ENCODE measurements around the gene ABHD8.
A peak's percentile ranks its signal among the peaks of the same experiment; 100 is the strongest.
"Not testable (repeated sequence)": the region's sequence is repeated elsewhere in the genome, so short reads cannot be mapped to it uniquely, and the experiment has no call there.

Gene ABHD8

DNA sequence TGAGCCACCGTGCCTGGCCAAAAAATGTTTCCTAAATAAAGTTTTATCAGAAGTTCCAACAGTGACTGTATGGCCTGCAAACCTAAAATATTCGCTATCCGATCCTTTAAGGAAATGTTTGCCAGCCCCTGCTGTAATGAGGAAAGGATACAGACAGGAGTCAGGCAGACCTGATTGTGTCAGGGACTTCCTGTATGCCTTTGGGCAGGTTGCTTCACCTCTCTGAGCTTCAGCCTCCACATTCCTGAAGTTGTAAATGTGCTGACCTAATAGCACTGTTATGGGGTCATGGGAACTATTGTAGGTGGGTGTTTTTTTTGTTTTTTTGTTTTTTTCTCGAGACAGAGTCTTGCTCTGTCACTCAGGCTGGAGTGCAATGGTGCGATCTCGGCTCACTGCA is 6.2 kb downstream of the ABHD8 start:
- DNase-seq (ENCODE audit: low read depth) = no peak

DNA sequence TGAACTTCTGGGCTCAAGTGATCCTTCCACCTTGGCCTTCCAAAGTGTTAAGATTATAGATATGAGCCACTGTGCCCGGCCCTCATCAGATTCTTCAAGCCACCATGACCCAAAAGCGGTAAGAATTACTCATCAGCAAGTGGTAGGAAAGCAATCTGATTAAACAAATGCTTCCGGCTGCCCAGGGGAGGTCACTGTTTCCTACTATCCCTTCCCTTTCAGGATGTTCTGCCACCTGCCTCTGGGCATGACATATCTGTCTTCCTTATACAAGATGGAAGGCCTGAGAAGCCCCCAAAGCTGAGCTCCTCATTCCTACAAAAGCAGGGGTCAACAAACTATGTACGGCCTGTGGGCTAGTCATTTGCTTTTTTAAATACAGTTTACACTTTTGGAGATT is 7.0 kb downstream of the ABHD8 start:
- DNase-seq (ENCODE audit: low read depth) = no peak

DNA sequence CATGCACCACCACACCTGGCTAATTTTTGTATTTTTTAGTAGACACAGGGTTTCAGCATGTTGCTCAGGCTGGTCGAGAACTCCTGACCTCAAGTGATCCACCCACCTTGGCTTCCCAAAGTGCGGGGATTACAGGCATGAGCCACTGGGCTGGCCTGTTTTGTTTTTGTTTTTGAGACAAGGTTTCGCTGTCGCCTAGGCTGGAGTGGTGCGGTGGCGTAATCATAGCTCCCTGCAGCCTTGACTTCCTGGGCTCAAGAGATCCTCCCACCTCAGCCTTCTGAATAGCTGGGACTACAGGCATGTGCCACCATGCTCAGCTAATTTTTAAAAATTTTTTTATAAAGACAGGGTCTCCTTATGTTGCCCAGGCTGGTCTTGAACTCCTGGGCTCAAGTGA is 7.7 kb downstream of the ABHD8 start:
- not testable (repeated sequence) for DNase-seq (ENCODE audit: low read depth)

DNA sequence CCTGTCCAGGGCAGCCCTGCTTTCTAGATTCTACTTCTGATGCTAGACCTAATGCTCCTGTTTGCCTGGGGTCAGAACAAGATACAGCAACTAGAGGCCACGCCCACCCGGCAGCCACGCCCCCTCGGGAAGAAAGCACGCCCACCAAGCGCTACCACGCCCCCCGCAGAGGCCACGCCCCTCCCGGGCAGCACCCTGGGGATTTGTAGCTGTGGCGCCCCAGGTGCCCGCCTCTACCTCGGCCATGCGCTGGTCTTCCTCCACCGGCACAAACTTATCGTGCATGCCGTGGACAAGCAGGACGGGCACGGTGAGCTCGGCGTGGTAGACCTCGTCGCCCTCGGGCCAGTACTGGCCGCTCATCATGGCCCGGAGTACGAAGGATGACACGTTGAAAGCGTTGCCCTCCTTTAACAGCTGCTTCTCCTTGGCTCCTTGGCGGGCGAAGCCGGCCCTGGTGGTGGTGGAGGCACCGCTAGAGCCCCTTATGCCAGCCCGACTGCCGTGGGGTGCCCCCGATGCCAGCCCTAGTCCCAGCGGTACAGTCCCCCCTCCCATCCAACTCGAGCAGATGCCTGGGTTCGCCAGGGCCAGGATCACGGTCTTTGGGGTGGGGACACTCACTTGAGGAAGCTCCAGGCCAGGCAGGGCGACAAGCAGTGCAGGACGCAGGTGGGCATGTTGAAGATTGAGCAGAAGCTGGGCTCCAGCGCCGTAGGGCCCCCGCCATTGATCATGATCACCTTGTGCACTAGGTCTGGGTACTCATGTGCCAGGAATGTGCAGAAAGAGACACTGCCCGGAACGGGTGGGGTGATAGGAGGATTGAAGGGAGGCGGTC is 9.0 kb downstream of the ABHD8 start:
- DNase-seq (ENCODE audit: low read depth) = no peak

DNA sequence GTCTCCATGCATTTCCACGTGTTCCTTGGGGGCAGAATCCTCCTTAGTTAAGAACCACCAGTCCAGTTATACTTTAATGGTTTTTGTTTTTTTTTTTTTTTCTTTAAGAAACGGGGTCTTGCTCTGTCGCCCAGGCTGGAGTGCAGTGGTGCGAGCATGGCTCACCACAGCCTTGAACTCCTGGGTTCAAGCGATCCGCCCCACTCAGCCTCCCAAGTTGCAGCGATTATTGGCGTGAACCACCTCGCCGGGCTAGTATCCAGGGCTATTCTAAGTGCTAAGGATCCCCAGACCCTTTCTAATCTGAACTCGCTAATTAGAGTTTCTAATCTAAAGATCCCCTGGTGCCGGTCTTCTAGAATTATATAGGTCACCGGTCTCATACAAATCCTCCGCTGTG is 9.6 kb downstream of the ABHD8 start:
- DNase-seq (ENCODE audit: low read depth) = no peak

DNA sequence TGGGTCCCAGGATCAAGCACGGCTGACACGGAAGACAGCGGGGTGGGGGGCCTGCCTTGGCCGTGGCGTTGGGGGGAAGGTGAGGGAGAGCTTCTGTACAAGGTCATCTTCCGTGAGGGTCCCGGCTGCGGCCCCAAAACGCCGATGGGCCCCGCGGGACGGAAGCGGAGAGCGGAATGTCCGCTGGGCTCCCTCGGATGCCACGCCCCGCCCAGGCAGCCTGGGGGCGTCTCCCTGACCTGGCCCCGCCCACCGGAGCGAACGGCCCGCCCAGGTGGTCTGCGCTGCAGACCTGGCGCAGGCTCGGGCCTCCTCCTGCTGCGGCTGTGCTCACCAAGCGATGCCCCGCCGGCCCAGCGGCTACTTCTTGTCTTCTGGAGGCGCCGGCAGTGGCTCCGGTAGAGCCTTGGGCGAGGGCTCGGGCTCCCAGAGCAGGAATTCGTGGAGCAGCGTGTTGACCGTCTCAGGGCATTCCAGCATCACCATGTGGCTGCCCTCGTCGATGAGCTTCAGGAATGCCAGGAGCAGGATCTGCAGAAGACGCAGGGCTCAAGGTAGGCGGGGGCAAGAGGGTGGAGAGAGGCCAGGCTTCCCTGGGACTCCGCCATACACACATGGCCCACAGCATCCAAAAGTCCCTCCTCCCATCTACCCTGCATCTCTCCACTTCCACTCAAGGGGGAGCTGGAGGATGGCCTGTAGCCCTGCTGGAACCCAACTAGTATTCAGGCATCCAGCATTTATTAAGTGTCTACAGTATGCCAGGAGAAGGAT is 10.7 kb downstream of the ABHD8 start:
- peak; percentile 75 for DNase-seq (ENCODE audit: low read depth)

DNA sequence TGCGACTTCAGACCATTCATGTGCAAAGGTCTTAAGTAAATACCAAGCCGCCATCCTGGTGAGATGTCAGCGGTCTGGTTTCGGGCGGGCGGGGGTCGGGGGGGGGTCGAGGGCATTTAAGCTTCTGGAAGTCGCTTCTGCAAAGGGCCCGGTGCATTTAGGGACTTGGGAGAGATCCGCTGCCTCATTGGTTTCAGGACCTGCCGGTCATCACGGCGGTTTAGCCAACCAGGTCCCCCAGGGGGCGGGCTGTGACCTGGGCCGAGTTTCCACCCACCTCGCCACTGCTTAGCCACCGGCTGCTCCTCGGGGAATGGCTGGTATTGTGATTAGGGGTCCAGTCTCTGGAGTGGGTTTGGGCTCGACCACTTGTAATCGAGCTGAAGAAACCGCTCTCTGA is 13.7 kb downstream of the ABHD8 start:
- peak; percentile 57 for DNase-seq (ENCODE audit: low read depth)

DNA sequence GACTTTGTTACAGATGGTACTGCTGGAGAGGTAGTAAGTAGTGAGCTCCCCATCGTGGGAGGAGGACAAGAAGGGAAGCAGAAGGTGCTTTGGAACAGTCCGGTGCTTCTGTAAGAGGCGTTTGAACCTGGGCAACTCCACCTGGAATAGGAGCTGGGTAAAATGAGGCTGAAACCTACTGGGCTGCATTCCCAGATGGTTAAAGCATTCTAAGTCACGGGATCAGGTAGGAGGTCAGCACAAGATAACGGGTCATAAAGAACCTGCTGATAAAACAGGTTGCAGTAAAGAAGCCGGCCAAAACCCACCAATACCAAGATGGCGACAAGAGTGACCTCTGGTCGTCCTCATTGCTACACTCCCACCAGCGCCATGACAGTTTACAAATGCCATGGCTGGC is 16.5 kb downstream of the ABHD8 start:
- DNase-seq (ENCODE audit: low read depth) = no peak

DNA sequence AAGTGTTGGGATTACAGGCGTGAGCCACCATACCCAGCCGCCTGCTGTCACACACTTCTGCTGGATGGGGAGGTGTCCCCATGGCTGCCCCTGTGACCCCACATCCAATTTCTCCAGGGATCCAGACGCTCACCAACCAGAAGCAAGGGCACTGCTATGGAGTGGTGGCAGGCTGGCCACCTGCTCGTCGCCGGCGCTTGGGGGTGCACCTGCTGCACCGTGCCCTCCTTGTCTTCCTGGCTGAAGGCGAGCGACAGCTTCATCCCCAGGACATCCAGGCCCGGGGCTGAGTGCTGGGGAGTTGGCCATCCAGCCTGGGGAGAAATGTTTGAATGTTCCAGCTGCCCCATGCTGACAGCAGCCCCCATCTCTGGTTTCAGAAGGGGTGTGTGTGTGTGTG is 17.0 kb downstream of the ABHD8 start:
- DNase-seq (ENCODE audit: low read depth) = no peak

DNA sequence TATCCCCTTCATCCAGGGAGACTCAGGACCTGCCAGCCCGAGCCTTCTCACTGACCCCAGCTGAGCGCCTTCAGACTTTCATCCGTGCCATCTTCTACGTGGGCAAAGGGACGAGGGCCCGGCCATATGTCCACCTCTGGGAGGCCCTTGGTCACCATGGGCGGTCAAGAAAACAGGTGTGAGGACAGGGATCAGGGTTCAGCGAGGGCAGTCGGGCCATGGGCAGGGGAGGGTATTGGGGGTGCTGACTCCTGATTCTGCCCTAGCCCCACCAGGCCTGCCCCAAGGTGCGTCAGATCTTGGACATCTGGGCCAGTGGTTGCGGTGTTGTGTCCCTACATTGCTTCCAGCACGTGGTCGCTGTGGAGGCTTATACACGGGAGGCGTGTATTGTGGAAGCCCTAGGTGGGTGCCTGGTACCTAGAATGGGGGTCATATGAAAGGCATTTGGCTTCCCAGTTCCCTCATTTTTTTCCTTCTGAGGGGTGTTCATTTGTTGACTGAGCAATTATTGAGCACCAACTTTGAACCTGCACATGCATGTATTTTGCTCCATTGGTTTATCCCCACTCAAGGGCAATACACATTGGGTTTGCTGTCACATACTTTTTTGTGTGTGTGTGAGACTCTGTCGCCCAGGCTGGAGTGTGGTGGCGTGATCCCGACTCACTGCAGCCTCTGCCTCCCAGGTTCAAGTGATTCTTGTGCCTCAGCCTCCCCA is 17.6 kb downstream of the ABHD8 start:
- DNase-seq (ENCODE audit: low read depth) = no peak

DNA sequence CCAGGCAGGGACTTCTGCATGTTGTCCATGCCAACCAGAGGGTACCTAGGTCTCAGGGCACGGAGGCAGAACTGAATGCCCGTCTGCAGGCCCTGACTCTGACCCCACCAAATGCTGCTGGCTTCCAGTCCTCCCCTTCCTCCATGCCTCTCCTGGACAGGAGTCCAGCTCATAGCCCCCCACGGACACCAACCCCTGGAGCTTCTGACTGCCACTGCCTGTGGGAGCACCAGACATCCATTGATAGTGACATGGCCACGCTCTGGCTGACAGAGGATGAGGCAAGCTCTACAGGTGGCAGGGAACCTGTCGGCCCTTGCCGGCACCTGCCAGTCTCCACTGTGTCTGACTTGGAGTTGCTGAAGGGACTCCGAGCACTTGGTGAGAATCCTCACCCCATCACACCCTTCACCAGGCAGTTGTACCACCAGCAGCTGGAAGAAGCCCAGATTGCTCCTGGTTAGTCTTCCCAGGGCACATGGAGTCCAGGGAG is 19.7 kb downstream of the ABHD8 start:
- no peak for DNase-seq (ENCODE audit: low read depth)

DNA sequence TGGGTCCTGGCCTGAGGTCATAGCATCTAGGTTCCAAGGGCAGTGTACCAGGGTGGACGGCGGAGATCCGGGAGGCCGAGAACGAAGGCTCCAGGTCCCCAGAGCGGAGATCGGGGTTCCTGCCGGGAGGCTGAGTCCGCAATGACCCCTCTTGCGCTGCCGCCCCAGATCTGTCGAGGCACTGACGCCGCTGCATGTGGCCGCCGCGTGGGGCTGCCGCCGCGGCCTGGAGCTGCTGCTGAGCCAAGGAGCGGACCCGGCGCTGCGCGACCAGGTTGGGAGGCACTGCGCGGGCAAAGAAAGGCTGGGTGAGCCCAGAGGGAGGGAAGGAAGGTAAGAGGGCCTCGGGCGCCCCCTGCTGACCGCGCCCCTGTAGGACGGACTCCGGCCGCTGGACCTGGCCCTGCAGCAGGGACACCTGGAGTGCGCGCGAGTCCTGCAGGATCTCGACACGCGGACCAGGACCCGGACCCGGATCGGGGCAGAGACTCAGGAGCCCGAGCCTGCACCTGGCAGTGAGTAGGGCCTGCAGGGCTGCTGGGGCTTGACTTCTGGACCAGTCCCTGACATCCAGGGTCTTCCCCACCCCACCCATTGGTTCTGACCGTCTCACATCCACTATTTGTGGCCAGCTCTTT is 20.6 kb downstream of the ABHD8 start:
- peak; percentile 68 for DNase-seq (ENCODE audit: low read depth)

DNA sequence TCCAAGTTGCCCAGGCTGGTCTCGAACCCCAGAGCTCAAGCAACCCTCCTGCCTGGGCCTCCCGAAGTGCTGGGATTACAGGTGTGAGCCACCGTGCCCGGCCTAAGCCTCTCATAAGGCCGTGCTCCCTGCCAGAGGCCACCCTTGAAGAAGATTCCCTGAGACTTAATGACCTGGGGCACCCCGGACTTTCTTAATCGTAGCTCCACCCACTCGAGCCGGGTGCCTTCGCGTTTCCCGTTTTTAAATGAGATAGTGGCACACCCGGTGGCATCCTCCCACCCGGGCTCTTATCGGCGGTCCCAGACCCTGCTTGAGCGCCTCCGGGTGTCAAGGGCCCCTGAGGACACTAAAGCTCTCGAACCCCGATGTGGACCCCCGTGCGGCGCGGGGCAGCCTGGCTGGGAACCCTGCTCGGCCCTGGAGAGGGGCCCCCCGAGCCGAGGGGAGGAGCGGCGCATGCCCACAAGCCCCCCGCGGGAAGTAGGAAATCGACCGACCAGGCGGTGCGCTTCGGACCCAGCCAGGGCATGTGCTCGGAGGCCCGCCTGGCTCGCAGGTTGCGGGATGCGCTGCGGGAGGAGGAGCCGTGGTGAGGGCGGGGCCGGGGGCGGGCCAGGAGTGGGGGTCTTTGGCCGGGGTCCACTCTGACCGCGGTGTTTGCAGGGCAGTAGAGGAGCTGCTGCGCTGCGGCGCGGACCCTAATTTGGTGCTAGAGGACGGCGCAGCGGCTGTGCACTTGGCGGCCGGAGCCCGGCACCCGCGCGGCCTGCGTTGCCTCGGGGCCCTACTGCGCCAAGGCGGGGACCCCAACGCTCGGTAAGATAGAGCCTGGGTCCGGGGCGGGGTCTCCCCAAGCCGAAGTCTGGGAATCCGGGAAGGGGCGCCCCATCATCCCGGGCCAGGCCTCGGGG is 21.6 kb downstream of the ABHD8 start, which contains the start of gene ANKLE1:
ANKLE1 (plus strand) TSS at position 511 of the 914 bp plus-strand sequence; CDS start at position 531, 20 bp downstream.
- no peak for DNase-seq (ENCODE audit: low read depth)

DNA sequence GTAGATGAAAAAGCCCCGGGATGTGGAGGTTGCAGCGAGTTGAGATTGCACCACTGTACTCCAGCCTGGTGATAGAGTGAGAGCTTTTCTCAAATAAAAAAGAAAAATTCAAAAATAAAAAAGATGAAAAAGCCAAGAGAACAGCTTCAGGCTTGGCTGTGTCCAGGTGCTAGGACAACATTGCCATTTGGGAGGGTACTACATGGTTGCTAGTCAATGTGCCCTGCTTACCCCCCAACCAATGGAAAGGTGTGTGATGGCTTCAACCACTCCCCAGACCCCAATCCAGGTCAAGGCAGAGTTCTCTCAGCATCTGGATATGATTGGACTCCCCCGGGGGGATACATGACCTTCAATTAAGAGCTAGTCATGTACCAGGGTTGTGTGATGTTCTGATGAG is 23.8 kb downstream of the ABHD8 start:
- DNase-seq (ENCODE audit: low read depth) = no peak

DNA sequence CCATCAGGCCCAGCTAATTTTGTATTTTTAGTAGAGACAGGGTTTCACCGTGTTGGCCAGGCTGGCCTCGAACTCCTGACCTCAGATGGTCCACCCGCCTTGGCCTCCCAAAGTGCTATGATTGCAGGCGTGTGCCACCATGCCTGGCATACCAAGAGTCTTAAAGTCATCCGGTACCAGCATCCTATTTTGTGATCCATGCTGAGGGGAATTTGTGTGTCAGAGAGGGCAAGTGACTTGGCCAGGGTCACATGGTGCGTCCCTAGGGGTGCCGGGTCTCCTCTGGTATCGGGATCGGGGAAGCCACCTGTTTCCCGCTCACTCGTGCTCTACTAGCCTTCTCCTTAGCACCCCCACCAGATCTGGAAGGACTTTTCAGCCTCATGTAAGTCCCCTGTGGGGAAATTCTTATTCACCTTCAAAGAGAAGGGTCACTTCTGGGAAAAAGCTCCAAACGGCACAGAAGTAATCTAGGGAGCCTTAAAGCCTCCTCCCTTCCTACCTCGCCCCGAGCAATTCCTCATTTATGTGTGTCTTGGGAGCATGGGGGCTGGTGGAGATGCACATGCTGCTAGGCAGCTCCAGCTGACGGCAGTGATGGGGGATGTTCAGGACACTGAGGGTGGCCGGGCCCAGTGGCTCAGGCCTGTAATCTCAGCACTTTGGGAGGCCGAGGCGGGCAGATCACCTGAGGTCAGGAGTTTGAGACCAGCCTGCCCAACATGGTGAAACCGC is 27.6 kb downstream of the ABHD8 start:
- DNase-seq (ENCODE audit: low read depth) = no peak

DNA sequence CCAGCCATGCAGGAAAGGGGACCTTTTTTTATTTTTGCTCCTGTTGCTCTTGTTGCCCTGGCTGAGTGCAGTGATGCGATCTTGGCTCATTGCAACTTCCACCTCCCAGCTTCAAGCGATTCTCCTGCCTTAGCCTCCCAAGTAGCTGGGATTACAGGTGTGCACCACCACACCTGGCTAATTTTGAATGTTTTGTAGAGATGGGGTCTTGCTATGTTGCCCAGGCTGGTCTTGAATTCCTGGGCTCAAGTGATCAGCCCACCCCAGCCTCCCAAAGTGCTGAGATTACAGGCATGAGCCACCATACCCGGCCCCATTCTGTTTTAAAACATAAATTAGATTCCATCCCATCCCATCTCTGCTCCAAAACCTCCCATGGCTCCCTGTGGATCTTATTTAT is 28.3 kb downstream of the ABHD8 start:
- DNase-seq (ENCODE audit: low read depth) = not testable (repeated sequence)

DNA sequence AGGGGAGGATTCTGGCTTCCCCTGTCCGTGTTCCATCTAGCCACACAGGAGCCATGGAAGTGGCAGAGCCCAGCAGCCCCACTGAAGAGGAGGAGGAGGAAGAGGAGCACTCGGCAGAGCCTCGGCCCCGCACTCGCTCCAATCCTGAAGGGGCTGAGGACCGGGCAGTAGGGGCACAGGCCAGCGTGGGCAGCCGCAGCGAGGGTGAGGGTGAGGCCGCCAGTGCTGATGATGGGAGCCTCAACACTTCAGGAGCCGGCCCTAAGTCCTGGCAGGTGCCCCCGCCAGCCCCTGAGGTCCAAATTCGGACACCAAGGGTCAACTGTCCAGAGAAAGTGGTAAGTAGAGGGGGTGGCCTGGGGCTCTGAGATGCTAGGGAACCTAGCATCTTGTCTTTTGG is 34.5 kb downstream of the ABHD8 start:
- no peak for DNase-seq (ENCODE audit: low read depth)

DNA sequence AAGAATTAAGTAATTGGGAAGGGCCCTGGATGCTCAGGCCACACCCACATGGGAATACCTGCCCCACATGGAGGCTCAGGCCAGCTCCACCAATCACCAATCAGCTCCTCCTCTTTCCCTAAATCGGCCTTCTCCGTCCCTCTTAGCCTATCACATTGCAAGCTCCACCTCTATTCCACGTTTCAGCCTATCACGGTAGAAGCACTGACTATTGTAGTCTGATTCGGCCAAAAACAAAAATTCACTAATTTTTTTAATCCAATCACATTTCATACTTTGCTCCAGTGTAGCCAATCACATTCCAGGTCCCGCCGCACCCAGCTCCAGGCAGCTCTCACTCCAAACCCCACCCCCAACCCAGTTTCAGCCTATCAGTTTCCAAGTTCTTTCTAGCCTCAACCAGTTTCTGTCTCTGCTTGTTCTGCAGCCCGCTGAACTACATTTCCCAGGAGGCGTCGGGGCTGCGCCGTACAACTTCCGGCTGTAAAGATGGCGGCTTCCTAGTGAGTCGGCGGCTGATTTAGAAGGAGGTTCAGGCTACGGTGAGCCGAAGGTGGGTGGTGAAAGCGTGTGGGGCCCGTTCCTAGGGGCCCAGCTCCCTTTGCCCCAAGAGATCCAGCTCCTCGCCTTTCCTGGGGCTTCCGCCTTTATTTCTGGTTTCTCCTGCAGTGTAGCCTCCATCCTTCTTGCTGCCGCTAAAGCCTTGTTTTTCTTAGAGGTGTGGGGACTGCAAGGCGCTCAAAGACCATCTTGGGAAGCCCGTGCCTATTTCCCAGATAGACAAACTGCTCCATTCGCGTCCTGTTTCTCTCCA is 36.0 kb downstream of the ABHD8 start, which contains the start of gene BABAM1:
BABAM1 (plus strand) TSS at position 469 of the 814 bp plus-strand sequence. CDS start 1,364 bp downstream, outside the sequence.
- DNase-seq (ENCODE audit: low read depth) = peak; percentile 94

DNA sequence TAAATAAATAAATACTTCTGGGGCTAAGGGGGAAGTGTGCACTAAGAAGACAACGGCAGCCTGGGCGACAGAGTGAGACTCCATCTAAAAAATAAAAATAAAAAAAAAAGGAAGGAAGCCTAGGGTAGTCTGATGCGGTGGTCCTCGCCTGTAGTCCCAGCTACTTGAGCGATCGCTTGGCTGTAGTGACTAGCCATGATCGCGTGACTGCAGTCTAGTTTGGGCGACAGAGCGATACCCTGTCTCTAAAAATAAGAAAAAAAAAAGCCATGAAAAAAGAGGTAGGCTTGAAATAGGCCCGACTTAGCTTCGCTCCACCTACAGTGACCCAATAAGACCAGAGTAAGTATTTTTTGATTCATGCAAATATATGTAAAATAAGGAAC is 36.6 kb downstream of the ABHD8 start:
- DNase-seq (ENCODE audit: low read depth) = no peak

All from activated T-cell treated with anti-CD3 and anti-CD28 coated beads for 24 hours (primary cell).